DOHH2 (cell line): ENCODE results near the gene VILL.

Experiments used
- H3F3A ChIP-seq: fragments of 200-600 bp; sonication (generic), shearing (Covaris generic); 2 replicates; pipeline ENCODE4 v1.6.0; 2016; ENCODE audit warnings: antibody characterized with exemption, mild to moderate bottlenecking; ENCODE audit not compliant: control insufficient read depth, insufficient read depth
- H3K27ac ChIP-seq: fragments of 200-600 bp; sonication (generic); 2 replicates; pipeline ENCODE4 v1.5.1; 2014; ENCODE audit warnings: low read depth, mild to moderate bottlenecking, low read length, moderate library complexity
- H3K27me3 ChIP-seq: fragments of 200-600 bp; sonication (generic); 2 replicates; pipeline ENCODE4 v1.6.1; 2014; ENCODE audit warnings: mild to moderate bottlenecking, low read length, mixed read lengths; ENCODE audit not compliant: control insufficient read depth
- H3K36me3 ChIP-seq: fragments of 200-600 bp; sonication (generic); 2 replicates; pipeline ENCODE4 v1.6.1; 2014; ENCODE audit warnings: mild to moderate bottlenecking, low read length, moderate library complexity, mixed read lengths; ENCODE audit not compliant: control insufficient read depth
- H3K4me1 ChIP-seq: fragments of 200-600 bp; sonication (generic); 2 replicates; pipeline ENCODE4 v1.6.1; 2014; ENCODE audit warnings: mild to moderate bottlenecking, low read length, mixed read lengths; ENCODE audit not compliant: control insufficient read depth
- H3K4me2 ChIP-seq: fragments of 200-600 bp; sonication (generic); 2 replicates; pipeline ENCODE4 v1.6.0; 2014; ENCODE audit warnings: mild to moderate bottlenecking, low read length, moderate library complexity
- H3K4me3 ChIP-seq: fragments of 200-600 bp; sonication (generic); 2 replicates; pipeline ENCODE4 v1.5.1; 2014; ENCODE audit warnings: mild to moderate bottlenecking, low read length, mixed read lengths
- H3K79me2 ChIP-seq: fragments of 200-600 bp; sonication (generic); 2 replicates; pipeline ENCODE4 v1.6.1; 2014; ENCODE audit warnings: mild to moderate bottlenecking, low read length, mixed read lengths; ENCODE audit not compliant: control insufficient read depth
- H3K9me2 ChIP-seq: fragments of 200-600 bp; sonication (generic); replicated peaks from 2 replicates; pipeline ENCODE4 v1.6.1; 2014; ENCODE audit warnings: mild to moderate bottlenecking, low read length, mixed read lengths; ENCODE audit not compliant: control insufficient read depth
- H3K9me3 ChIP-seq: fragments of 200-600 bp; sonication (generic); 2 replicates; pipeline ENCODE4 v1.6.1; 2014; ENCODE audit warnings: antibody characterized with exemption, low read length, mixed read lengths; ENCODE audit not compliant: control insufficient read depth, insufficient read depth
- H4K20me1 ChIP-seq: fragments of 200-600 bp; sonication (generic); 2 replicates; pipeline ENCODE4 v1.6.0; 2014; ENCODE audit warnings: low read depth, mild to moderate bottlenecking, antibody characterized with exemption, low read length, moderate library complexity; ENCODE audit not compliant: control insufficient read depth, insufficient read depth
- CTCF ChIP-seq: fragments of 200-600 bp; sonication (generic); IDR thresholded peaks from one replicate; pipeline ENCODE4 v1.5.1; 2014; ENCODE audit warnings: antibody characterized with exemption, mild to moderate bottlenecking, low read depth, low read length; ENCODE audit not compliant: poor library complexity, severe bottlenecking
- EZH2phosphoT487 ChIP-seq: fragments of 200-600 bp; sonication (generic); IDR thresholded peaks from 2 replicates; pipeline ENCODE4 v1.6.1; 2017; ENCODE audit warnings: borderline replicate concordance, mild to moderate bottlenecking, antibody characterized with exemption, low read length, moderate library complexity, mixed read lengths

Gene VILL

GRCh38 chr3:37953707-37954394 lies 36.7 kb upstream of the VILL start:
- TF ChIP-seq EZH2phosphoT487 (no peak), CTCF (no peak)
- no peaks in the 10 kb centered on the region for H3K27me3 ChIP-seq
- H3K27ac ChIP-seq: no peak overlapping the region
- no peaks in the 10 kb centered on the region for H4K20me1 ChIP-seq
- no peaks in the 10 kb centered on the region for H3K9me3 ChIP-seq
- H3K4me3 ChIP-seq: no peak overlapping the region
- H3K79me2 ChIP-seq: no peaks in the 10 kb centered on the region
- no peaks in the 10 kb centered on the region for H3F3A ChIP-seq
- no peak overlapping the region for H3K4me2 ChIP-seq
- no peaks in the 10 kb centered on the region for H3K9me2 ChIP-seq
- H3K36me3 ChIP-seq: no peaks in the 10 kb centered on the region
- H3K4me1 ChIP-seq: peaks cover 23% of the 10 kb centered on the region

GRCh38 chr3:37954881-37955280 lies 35.7 kb upstream of the VILL start:
- Histone ChIP-seq H3K27ac (no peak overlapping the region), H3K27me3 (no peaks in the 10 kb centered on the region), H4K20me1 (no peaks in the 10 kb centered on the region), H3K36me3 (no peaks in the 10 kb centered on the region), H3K79me2 (no peaks in the 10 kb centered on the region), H3K9me2 (no peaks in the 10 kb centered on the region), H3K4me3 (no peak overlapping the region), H3K4me1 (peaks cover 23% of the 10 kb centered on the region), H3K4me2 (no peak overlapping the region), H3K9me3 (no peaks in the 10 kb centered on the region), H3F3A (no peaks in the 10 kb centered on the region)
- TF ChIP-seq EZH2phosphoT487 (no peak), CTCF (no peak)

- H3K4me1 ChIP-seq: peaks cover 23% of the 10 kb centered on the region
- no peaks in the 10 kb centered on the region for H3K36me3 ChIP-seq
- 0 out of 2 replicates have a peak overlapping the region, but pooled peaks have one; percentile 5 for H3K27ac ChIP-seq
- TF ChIP-seq CTCF (no peak), EZH2phosphoT487 (no peak)
- no peaks in the 10 kb centered on the region for H3K9me2 ChIP-seq
- peak overlapping the region; percentile 3; the same call in 1 of the 2 replicates for H3K4me3 ChIP-seq
- peak overlapping the region; percentile 35 for H3K4me2 ChIP-seq
- no peaks in the 10 kb centered on the region for H4K20me1 ChIP-seq
- H3K79me2 ChIP-seq: no peaks in the 10 kb centered on the region
- no peaks in the 10 kb centered on the region for H3K9me3 ChIP-seq
- no peaks in the 10 kb centered on the region for H3K27me3 ChIP-seq
- H3F3A ChIP-seq: no peaks in the 10 kb centered on the region
Observed at GRCh38 chr3:37955918-37956707, 34.5 kb upstream of the VILL start.
